ENCODE measurements around the gene PAX2.
A peak's percentile ranks its signal among the peaks of the same experiment; 100 is the strongest.

PAX2 gene

DNA sequence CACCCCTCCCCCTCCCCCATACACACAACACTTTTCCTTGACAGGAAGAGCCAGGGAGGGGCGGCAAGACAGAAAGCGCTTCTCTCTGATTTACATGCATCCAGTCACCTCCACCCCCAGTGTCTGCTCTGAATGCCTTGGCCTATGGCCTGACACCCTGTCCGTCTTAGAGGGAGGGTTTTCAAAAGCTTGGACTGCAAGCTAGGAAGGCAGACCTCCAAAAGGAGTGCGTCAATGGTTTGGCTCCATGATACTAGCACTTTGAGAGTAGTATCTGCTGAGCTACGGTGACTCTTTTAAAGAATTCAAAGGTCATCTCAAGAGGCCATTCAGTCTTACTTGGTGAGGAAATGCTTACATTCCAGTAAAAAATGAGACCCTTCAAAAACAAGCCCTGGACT is 20.3 kb upstream of the PAX2 start:
- DNase-seq = no peak

DNA sequence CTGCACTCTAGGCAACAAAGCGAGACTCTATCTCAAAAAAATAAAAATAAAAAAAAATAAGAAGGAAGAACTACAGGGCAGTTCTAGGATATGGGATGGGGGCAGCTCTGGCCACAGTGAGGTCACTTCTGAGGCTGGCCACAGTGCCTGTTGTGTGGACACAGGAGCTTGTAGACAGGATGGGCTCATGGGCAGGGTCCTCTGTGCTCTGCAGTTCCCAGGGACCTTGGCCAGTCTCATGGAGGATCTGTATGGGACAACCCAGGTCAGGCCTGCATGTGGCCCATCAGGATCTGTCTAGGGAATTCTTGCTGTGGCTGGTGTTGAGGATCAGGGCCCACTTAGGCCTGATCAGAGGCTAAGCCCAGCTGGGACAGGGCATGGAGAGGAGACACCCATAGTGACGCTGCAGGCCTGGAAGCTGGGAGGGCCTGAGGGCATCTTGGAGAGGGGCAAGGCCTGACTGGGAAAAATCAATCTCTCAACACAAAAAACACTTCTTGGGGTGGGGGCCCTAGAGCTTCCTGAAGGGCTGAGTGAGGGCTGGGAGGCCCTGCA is 19.4 kb upstream of the PAX2 start:
- DNase-seq = no peak

DNA sequence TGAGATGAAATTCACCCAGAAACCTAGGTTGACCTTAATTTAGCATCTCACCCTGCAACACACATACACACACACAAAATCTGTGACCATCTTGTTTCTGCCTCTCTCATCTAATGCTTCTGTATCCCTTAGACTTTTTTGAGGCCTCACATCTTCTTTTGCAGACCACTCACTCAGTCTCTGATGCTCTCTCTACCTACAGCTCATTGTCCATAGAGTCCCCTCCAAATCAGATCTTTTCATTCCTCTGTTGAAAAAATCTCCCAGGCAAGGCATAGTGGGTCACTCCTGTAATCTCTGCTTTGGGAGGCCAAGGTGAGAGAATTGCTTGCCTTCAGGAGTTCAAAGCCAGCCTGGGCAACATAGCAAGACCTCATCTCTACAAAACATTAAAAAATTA is 17.6 kb upstream of the PAX2 start:
- DNase-seq = no peak

DNA sequence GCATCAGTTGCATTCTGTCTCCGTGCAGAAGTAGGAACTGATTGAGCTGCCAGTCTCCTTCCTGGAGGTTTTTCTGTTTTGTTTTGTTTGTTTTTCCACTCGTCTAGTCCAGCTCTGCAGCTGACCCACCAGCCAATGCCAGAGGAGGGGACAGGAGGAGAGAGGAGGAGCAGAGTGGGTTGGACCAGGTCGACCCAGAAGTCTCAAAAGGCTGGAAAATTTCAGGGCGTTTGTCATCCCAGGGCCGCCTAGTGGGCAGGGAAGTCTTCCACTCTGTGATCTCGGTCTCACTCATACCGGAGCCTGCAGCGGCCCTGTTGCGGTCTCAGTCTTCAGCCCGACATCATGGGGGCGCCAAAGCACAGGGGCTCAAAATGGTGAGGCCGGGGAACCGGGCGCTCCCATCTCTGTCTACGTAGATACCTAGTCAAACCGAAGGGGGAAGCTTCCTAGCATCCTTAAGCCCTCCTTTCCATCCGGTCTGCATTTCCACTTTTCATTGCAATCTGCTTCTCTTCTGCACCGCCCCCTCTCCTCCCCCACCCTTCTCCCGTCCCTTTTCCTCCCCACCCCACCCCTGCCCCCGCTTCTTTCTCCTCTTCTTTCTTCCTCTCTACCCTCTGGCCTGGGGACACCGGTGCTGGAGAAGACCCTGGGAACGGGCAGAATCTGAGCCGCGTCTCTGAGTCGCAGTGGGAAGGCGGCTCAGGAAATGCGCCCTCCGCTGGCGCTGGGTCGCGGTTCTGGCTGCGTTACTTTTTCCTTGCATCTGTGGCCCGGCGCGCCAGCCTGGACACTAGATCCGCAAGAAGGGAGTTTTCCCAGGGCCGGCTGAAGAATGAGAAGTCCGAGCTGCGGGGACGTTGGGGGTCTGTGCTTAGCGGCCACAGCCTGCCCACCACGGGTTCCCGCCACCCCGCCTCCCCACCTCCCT is 16.2 kb upstream of the PAX2 start:
- DNase-seq = peak; percentile 45

DNA sequence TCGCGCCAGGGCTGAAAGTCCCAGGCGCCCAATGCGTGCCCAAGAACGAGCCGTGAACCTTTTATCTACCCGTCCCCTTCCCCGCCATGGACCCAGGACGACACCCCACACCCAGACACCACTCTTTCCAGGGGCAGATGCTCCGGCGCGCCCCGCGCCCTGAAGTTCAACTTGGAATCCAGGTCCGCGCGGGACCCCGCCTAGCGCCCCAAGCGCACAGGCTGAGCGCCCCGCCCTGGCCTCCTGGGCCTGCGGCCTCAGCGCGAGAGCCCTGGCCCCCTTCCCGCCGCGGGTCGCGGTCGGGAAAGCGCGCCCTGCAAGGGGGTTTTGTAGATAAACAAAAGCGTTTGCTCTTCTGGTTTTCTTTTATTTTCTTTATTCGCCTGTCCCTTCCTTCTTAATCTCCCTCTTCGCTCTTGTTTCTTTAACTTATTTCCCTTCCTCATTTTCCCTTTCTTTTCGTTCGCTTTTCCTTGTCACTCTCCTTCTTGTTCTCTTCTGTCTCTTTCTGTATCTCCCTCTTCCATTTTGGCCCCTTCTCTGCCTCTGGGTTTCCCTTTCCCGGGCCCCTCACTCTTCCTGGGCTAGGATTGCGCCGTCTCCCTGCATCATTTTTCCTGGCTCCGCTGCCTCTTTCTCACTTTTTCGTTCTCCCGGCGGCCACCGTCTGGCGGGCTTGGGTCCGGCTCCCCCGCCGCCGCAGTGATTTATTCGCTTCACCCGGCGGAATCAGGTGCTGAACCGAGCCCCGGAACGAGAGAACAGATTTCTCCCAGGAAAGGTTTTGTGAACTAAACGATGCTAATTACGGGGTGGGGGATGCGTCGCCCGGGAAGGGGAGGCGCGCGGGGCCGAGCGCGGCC is 15.3 kb upstream of the PAX2 start:
- DNase-seq = no peak

DNA sequence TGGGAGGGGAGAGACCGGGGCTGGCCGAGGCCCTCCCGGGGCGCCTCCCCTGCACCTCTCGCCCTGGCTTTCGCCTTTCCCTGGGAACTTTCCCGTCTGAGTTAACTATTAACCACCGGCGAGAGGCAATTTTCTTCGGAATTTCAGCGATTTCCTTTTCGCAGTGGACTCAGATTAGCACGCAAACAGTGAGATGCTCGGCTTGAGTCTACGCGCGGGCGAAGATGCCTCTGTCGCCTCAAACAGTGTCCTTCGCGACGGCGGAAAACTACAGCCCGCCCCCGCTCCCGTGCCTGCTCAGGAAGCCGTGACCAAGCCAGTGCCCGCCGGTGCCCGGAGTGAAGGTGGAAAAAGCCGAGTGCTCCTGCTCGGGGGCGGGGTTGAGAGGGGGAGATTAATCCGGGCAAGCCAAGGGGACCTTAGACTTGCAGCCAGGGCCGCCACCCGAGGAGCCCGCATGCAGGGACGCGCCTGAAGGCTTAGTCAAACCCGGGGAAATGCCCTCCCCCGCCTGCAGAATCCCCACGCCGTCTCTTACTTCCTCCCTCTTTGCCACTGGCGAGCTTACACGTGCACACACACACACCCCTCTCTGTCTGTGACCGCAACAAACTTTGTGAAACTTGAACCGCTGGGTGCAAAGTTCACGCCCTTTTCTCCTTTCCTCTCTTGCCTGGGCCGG is 14.5 kb upstream of the PAX2 start:
- DNase-seq = peak; percentile 50

DNA sequence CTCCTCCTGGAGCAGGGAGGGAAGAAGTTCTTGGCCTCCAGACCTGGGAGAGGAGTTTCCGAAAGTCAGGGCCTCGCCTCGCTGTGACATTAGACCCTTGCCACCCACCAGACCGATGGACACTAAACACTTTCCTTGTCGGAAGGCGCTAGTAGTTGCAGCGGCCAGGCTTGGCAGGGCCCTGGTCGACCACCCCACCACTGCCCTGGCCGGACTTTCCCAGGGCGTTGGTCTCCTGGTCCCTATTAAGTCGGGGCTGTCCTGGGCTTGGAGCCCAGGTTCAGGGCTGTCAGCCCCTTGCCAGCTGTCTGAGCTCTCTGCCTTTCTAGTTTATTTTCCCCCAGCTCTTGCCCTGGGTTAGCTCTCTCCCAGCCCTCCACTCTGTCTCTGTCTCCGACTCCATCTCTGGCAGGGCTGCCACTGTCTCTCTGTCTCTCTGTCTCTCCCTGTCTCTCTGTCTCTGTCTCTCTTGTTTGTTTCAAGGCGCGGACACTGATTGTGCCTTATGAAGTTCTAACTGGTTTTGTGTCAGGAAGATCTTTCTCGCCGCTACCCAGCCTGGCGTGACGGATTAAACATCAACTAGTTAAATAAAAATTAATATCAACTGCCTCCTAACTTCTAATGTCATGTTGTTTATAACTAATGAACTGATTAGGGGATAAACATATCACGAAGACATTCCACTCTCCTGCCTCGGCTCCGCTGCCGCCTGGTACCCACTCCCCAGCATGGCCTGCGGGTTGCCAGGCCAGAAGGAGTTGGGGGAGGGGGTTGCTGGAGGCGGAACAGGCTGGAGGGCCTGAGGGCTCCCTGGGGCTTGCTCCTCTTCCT is 13.8 kb upstream of the PAX2 start:
- DNase-seq = no peak

DNA sequence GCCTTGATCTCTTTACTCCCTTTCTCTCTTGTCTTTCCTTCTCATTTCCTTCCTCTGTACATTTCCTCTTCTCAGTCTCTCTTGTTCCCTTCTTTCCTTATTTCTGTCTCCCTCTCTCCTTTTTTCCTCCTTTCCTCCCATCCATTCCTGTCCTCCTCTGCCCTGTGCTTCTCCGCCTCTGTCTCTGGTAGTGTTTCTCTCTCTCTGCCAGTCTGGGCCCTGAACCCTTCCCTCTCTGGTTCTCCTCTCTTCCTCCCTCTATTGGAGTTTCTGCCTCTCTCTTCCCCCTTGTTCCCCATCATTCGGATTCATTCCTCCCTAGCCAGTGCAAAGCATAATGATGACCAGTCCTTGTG is 13.2 kb upstream of the PAX2 start:
- no peak for DNase-seq

DNA sequence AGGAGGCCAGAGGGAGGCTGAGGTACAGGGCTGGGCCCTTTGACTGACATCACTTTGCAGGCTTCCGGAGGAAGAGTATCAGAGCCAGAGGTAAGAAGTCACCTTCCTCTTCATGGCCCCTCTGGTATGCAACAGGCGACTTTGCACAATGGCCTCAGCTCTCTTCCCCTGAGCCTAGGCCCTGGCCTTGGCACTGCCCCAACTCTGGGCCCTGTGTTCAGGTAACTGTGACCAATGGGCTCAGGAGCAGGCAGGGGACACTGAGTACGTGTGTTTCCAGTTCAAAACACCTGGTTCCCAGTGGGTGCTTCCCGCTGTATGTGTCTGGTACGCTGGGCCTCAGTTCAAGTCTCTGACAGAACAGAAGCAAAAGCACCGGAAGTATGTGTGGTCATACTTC is 12.1 kb upstream of the PAX2 start:
- no peak for DNase-seq

DNA sequence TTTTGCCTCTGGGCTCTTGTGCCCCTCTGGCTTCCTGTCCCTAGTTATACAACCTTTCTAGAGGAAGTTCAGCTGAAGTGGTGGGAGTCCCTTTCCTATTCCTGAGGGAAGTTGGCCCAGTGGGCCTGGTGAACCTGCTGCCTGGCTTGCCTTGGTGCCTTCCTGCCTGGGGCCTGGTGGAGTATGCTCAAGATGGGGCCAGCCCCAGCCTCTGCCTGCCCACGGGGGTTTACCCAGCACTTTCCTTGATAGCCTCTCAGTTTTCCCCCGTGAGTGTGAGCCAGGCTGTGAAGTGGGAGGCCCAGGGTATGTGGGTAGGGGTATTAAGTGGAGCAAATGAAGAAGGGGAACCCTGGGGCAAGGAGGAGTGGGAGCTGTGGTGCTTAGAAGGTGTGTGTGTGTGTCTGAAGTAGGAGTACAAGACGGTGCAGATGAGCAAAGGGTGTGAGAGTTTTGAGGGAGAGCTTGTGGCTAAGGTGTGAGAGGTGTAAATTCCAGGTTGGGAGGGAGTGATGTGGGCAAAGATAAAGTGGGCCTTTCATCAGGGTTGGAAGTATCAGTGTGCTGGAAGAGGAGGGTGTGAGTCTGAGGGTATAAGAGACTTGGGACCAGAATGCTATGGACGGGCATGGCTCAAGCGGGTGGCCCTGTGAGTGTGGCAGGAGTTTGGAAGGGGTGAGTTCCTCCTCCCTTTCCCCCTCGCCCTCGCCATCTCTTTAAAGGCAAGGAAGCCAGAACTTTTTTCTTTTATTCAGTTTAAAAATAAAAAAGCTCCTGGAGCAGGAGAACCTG is 10.9 kb upstream of the PAX2 start:
- no peak for DNase-seq

DNA sequence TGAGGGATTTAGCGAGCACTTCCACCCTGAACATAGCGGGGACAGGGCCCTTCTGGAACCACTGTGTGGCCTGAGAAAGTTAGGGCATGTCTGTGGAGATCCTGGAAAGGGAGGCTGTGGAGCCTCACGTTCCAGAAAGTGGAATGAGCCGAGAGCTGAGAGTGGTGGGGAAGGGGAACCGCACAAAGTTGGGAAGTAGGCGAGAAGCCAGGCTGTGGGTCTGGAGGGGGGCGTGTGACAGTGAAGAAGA is 10.4 kb upstream of the PAX2 start:
- DNase-seq = no peak

DNA sequence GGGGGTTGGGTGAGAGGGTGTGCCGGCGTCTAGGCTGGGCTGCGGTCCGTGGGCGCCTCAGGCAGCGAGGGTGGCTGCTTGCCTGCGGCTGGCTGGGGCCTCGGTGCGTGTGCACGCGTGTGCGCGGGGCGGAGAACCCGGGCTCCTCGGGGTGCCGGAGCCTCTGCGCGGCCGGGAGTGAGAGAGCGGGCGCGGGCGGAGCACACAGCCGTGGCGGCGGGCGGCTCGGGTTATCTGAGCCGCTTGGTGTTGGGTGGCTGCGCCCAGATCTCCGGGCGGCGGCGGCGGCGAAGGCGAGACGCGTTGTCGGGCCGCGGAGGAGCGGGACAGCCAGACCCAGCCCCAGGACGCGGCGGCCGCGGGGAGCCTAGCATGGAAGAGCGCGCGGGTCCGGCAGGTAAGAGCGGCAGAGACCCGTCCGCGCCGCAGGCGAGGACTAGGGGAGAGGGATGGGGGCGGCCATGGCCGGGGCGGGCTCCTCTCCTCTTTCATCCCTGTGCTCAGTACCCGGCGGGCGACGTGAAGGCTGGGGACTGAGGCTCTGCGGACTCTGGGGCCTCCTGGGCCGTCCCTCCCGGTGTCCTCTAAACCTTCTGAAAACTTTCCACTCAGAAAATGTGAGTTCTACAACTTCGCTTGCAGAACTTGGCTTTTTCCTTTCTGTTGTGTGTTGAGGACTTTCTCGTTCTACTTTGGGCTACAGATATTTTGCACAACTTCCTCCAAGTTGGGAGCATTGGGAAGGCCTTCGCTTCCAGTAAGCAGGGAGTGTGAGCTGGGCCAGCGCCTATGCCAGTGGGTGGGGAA is 9.8 kb upstream of the PAX2 start:
- DNase-seq = no peak

DNA sequence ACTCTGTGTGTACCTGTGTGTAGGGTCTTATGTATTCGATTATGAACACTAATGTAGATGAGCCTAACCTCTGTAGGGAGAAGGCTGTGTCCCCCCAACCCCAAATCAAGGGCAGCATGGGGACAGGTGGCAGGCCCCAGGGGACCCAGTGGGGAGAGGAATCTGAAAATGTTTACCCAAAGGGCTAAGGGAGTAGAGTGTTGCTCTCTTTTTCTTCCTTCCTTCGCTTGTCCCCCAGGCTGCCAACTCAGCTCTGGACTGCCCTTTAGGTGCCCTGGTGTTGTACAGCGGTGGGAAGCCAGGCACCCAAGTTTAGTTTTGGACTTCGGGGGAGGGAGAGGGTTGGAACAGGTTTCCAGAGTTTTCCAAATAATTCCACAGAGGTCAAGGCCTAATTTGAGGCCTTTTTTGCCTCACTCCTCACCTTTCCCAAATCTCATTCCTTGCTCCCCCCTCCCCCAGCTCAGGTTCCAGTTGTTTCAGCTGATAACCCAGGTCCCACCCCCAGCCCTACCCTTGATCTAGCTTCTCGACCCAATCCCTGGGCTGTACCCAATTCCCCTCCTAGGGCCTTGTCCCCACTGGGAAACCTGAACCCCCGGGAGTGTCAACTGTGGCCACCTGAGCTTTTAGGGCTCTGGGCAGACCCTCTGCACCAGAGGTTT is 9.1 kb upstream of the PAX2 start:
- DNase-seq = no peak

DNA sequence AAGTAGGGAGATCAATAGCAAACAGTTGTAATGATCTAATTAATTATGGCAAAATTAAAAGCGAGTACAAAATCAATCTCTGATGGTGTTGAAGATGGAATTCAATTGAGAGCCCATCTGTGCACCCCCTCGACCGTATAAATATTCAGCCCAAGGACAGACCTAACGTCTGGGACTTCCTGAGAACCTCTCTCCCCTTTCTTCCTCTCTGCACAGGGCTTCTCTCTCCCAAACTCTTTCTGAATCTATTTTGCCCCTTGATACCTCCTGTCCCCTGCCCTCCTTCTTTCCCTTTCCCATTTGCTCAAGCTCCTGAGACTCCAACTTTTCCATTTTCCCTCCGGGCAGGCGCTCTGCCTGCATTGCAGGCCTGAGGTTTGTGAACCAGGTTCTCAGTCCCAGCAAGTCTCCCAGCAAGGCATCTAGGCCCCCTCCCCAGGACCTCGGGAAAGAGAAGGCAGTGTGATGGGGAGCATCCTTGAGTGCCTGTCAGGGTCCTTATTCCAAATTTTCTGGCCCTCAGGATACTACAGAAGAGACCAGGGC is 8.5 kb upstream of the PAX2 start:
- no peak for DNase-seq

DNA sequence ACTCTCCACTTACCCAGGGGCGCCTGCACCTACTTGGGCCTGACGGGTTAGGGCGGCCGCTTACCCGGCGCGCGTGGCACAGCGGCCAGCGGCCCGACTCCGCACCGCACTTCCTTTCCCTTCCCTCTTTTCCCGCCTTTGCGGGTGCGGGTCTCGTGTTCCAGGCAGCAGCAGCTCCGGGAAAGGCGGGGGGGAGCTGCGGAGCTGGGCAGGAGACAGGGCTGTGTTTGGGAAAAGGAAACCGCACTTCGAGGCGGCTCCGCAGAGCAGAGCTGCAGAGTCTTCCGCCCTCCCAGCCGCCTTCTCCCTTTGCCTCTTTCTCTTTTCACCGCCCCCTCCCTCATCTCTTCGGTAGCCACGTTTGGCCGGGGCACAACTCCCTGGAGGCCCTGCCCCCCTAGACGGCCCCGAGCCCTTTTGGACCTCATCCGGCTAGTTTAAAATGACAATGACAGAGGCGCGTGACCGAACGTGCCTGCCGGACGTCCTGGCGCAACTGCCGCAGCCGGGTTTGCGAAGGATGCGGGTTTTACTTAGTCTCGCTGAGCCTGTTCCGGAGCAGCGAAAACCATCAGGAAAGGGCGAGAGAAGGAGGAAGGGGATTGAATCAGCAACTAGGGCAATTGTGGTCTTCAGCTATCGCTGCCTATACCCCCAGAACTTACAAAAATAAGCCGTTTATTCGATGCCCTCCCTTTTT is 7.9 kb upstream of the PAX2 start:
- no peak for DNase-seq

DNA sequence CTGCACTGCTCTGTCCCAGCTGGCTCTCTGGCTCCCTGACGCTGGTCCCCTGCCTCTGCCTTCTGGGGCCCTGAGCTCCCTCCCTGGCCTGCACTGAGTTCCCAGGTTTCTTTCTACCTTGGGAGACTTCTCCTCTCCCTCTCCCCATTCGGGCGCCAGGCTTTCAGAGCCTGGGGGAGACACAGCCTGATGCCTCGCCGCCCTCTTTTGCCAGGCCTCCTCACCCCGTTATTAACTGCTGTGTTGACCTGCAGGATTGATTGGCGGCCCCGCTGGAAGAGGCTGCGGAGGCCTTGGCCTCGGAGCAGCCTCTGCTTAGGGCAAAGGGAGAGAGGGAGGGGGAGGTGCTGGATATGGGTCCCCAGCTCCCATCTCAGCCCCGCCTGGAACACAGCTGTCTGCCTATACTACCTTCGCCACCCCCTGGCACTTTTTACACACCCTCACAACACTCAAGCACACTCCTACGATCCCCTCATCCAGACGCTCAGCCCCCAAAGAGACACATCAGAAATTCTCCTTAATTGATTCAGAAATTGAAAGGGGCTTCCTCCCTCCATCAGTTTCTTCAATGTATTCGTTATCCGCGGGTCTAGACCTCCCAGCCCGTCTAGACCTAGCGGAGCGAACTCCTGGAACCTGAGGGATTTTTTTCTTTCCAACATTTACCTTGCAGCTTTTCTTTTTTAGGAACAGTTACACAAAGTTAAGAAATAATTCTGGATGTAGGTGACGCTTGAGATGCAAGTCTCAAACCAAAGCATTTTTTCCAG is 7.1 kb upstream of the PAX2 start:
- no peak for DNase-seq

DNA sequence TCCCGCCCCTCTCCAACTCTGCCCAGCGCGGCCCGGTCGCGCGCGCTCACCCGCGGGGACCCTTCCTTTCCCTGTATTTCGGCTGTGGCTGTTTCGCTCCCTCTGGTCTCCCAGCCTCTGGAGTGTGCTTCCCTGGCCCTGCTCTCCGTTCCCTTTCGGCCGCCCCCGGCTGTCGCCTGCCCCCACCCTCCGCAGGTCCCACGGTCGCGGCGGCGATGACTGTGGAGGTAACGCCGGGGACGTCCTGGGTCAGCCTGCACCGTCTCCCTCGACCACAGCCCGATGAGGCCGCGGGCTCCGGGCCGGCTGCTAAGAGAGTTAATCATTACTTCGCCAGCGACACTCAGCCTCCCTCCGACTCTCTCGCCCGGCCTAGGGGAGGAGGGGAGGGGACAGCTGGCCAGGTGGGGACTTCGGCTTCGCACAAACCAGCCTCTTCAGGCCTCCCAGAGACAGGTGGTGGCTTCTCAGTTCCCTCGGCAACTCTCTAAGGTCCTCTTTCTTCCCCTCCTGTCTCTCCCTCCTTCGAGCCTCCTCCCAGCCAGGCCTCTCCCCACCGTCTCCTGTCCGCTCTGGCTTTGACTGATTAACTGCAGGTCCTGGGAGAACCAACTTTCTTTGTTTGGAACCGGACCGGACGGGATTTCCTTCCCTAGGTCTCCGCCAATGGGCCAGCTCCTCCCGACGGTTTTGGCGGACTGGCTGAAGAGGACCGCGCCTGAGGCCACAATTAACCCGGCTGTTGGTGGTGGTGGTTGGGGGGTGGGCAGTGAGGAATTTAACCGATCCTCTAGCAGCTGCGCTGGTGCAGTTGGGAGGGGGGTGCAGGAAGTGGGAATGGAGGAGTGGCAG is 5.6 kb upstream of the PAX2 start:
- no peak for DNase-seq
